Fibroblast of pulmonary artery (primary cell): Measurements from ENCODE around the gene CDK4.
"Not testable (repeated sequence)": the region's sequence is repeated elsewhere in the genome, so short reads cannot be mapped to it uniquely, and the experiment has no call there.

ENCODE experiments used
- DNase-seq: peaks from one replicate; pipeline ENCODE4 v3.0.0-alpha.2; 2010; ENCODE audit warnings: low read depth
- H3K4me3 ChIP-seq: replicated peaks from 2 replicates; pipeline ENCODE4 v1.5.1; 2011; ENCODE audit warnings: low read depth, mild to moderate bottlenecking, control low read depth, low read length, moderate library complexity
- CTCF ChIP-seq: IDR thresholded peaks from 2 replicates; pipeline ENCODE4 v1.5.1; 2011; ENCODE audit warnings: mild to moderate bottlenecking, control low read depth, low read length, inconsistent platforms; ENCODE audit errors: missing control alignments

The CDK4 gene

GRCh38 chr12:57777911-57778310 is 25.8 kb upstream of the CDK4 start:
- no peak for TF ChIP-seq CTCF
- DNase-seq, result no peak
- H3K4me3 ChIP-seq, result no peak overlapping the region

GRCh38 chr12:57777367-57777766 is 25.3 kb upstream of the CDK4 start:
- no peak for TF ChIP-seq CTCF
- H3K4me3 ChIP-seq, result no peak overlapping the region
- DNase-seq, result no peak

- TF ChIP-seq CTCF, result no peak
- DNase-seq, result no peak
- no peak overlapping the region for H3K4me3 ChIP-seq
Observed at GRCh38 chr12:57776247-57776587, 24.1 kb upstream of the CDK4 start.

GRCh38 chr12:57775563-57776246 is 23.6 kb upstream of the CDK4 start:
- TF ChIP-seq CTCF, result no peak
- DNase-seq, result no peak
- no peak overlapping the region for H3K4me3 ChIP-seq

GRCh38 chr12:57775044-57775443 is 22.9 kb upstream of the CDK4 start:
- H3K4me3 ChIP-seq, result no peak overlapping the region
- TF ChIP-seq CTCF, result no peak
- DNase-seq, result no peak

GRCh38 chr12:57774634-57775033 is 22.5 kb upstream of the CDK4 start:
- H3K4me3 ChIP-seq, DNase-seq: not testable (repeated sequence)

GRCh38 chr12:57772429-57773322 is 20.6 kb upstream of the CDK4 start, which contains the start of gene EEF1AKMT3:
Gene EEF1AKMT3 (plus strand): TSS chr12:57772614. CDS start chr12:57772725, 111 bp downstream.
- H3K4me3 ChIP-seq, result peak within 1 kb of the TSS; percentile 91
- peak; percentile 40 for DNase-seq
- no peak for TF ChIP-seq CTCF
